CD4-positive, alpha-beta T cell (primary cell): ENCODE measurements around the gene ZSCAN25. TPM values are rescaled to one million over a fixed set of nuclear protein-coding genes. Genes with fewer than 3 reads are reported as not detected.

Source experiments
- ATAC-seq: fragments of 200-7000 bp; cut with Tn5 transposase; one replicate; pipeline ENCODE4 v1.10.0; 2022; ENCODE audit warnings: mild to moderate bottlenecking; ENCODE audit not compliant: poor library complexity
- CTCF ChIA-PET: fragments of 350-600 bp; sonication (Branson Sonifier 250); formaldehyde crosslinking; loops from one replicate; lab custom pipeline; 2021; ENCODE audit warnings: antibody characterized with exemption, inconsistent platforms; lab: Charles Lee
- POLR2A ChIA-PET: fragments of 350-600 bp; sonication (Branson Sonifier 250); formaldehyde crosslinking; loops from one replicate; lab custom pipeline; 2021; ENCODE audit warnings: antibody characterized with exemption, inconsistent platforms; lab: Charles Lee
- DNase-seq, 14 experiments: peaks; one replicate each; pipeline ENCODE4 v3.0.0-alpha.2; 2013 to 2020; ENCODE audit warnings: mixed read lengths in 2 of 14
- H3K27ac ChIP-seq, 2 donors: one replicate each; pipeline versions ENCODE4 v1.5.1 to v1.7.0; 2013; ENCODE audit warnings: low read length in 2 of 2, low read depth in 1 of 2, mild to moderate bottlenecking in 1 of 2
- H3K27me3 ChIP-seq, 2 experiments: 1 replicate in 1 of 2; 2 replicates in 1 of 2; pipeline versions ENCODE4 v1.6.1 to v1.7.0; 2013; ENCODE audit warnings: low read length in 2 of 2, control low read depth in 1 of 2, mild to moderate bottlenecking in 1 of 2, moderate library complexity in 1 of 2; ENCODE audit not compliant: insufficient read depth in 2 of 2, control insufficient read depth in 1 of 2
- H3K36me3 ChIP-seq: one replicate; pipeline ENCODE4 v1.6.1; 2013; ENCODE audit warnings: low read length, control low read depth; ENCODE audit not compliant: insufficient read depth
- H3K4me1 ChIP-seq: one replicate; pipeline ENCODE4 v1.6.1; 2013; ENCODE audit warnings: low read length, control low read depth; ENCODE audit not compliant: insufficient read depth
- H3K4me3 ChIP-seq: one replicate; pipeline ENCODE4 v1.5.1; 2013; ENCODE audit warnings: mild to moderate bottlenecking, low read length, moderate library complexity
- H3K9me3 ChIP-seq, 2 experiments: 1 replicate in 1 of 2; 2 replicates in 1 of 2; pipeline versions ENCODE4 v1.6.1 to v1.7.0; 2013; ENCODE audit warnings: low read length in 2 of 2, mild to moderate bottlenecking in 2 of 2, control low read depth in 1 of 2, moderate library complexity in 1 of 2; ENCODE audit not compliant: control insufficient read depth in 1 of 2, insufficient read depth in 1 of 2
- H3K27ac Mint-ChIP-seq: one replicate; pipeline ENCODE4 v1.8.0; 2020; ENCODE audit warnings: mixed read lengths
- H3K27me3 Mint-ChIP-seq: one replicate; pipeline ENCODE4 v1.8.0; 2021; ENCODE audit warnings: mixed read lengths
- H3K36me3 Mint-ChIP-seq: one replicate; pipeline ENCODE4 v1.8.0; 2021; ENCODE audit warnings: low read depth, mixed read lengths
- H3K4me1 Mint-ChIP-seq: one replicate; pipeline ENCODE4 v1.8.0; 2021; ENCODE audit warnings: low read depth, mixed read lengths
- H3K4me3 Mint-ChIP-seq: one replicate; pipeline ENCODE4 v1.8.0; 2020; ENCODE audit warnings: mild to moderate bottlenecking, mixed read lengths
- H3K9me3 Mint-ChIP-seq: one replicate; pipeline ENCODE4 v1.8.0; 2020; ENCODE audit warnings: mixed read lengths
- CTCF ChIP-seq: fragments of 200-600 bp; IDR thresholded peaks from one replicate; pipeline ENCODE4 v1.8.0; 2022; ENCODE audit warnings: antibody characterized with exemption, mild to moderate bottlenecking
- intact Hi-C, 2 experiments: fragments of 100-400 bp; cut with DNase I in 1 of 2; cut with micrococcal nuclease in 1 of 2; formaldehyde crosslinking; loops; one replicate each; pipeline versions ENCODE4 v1.15.1 to v1.9.0; 2023 to 2025; cut with DNase I, micrococcal nuclease
- total RNA-seq, 174 experiments: library from RNA in 2 of 174; stranded (reverse) in 2 of 174; gene quantifications; one replicate each; pipeline ENCODE4 v1.2.3 and lab custom pipeline; 2021 to 2026

ZSCAN25 gene
- total RNA-seq, 2 experiments from 2014 or later: 41.5 to 44.2 TPM

GRCh38 chr7:99573257-99573656 lies 43.5 kb upstream of the ZSCAN25 start:
- no peaks in the 10 kb centered on the region for H3K27me3 Mint-ChIP-seq
- peaks cover 6% of the 10 kb centered on the region for H3K4me1 Mint-ChIP-seq
- intact Hi-C loops: no loop called here
- H3K4me3 Mint-ChIP-seq: no peak overlapping the region
- H3K27ac Mint-ChIP-seq: peak overlapping the region; percentile 9
- H3K36me3 ChIP-seq: peaks cover 39% of the 10 kb centered on the region
- no peaks in the 10 kb centered on the region for H3K4me1 ChIP-seq
- no peak for DNase-seq
- H3K36me3 Mint-ChIP-seq: peaks cover 48% of the 10 kb centered on the region
- H3K4me3 ChIP-seq: no peak overlapping the region
- H3K9me3 Mint-ChIP-seq: no peaks in the 10 kb centered on the region
- POLR2A ChIA-PET: no interaction called here
- H3K27me3 ChIP-seq: no peaks in the 10 kb centered on the region
- no peak for ATAC-seq
- no peak overlapping the region for H3K27ac ChIP-seq
- no peak for TF ChIP-seq CTCF
- H3K9me3 ChIP-seq: no peaks in the 10 kb centered on the region
- CTCF ChIA-PET: no interaction called here

- no peak for DNase-seq
- CTCF ChIA-PET: no interaction called here
Observed at GRCh38 chr7:99576251-99576650, 40.5 kb upstream of the ZSCAN25 start.

GRCh38 chr7:99579281-99579955 lies 37.3 kb upstream of the ZSCAN25 start:
- Mint-ChIP-seq H3K4me3 (peak overlapping the region; percentile 92), H3K9me3 (no peaks in the 10 kb centered on the region), H3K4me1 (peaks cover 26% of the 10 kb centered on the region), H3K27me3 (no peaks in the 10 kb centered on the region), H3K36me3 (no peaks in the 10 kb centered on the region), H3K27ac (peak overlapping the region; percentile 73)
- peaks cover 14% of the 10 kb centered on the region for H3K4me1 ChIP-seq
- TF ChIP-seq CTCF: no peak
- ChIA-PET POLR2A (interaction anchor here (1.0 to 3.5 kb wide), 7 partner anchors 21 to 261 kb away, joined by 3 to 36 read pairs (median 6); partner anchors contain the start of genes BUD31, PDAP1, ZKSCAN5 and ZNF655), CTCF (interaction anchor here (1.1 kb wide), 1 partner anchor 172 kb away, joined by 3 read pairs; no protein-coding TSS in a partner anchor)
- H3K27me3 ChIP-seq: no peaks in the 10 kb centered on the region
- H3K27ac ChIP-seq: no peak overlapping the region
- intact Hi-C loops: no loop called here
- no peaks in the 10 kb centered on the region for H3K9me3 ChIP-seq
- H3K36me3 ChIP-seq: no peaks in the 10 kb centered on the region
- DNase-seq (no peak), ATAC-seq (no peak)
- peak overlapping the region; percentile 57 for H3K4me3 ChIP-seq

More at GRCh38 chr7:99576251-99576650, 40.5 kb upstream of the ZSCAN25 start:
- peaks cover 12% of the 10 kb centered on the region for H3K36me3 ChIP-seq
- H3K27me3 ChIP-seq: no peaks in the 10 kb centered on the region
- H3K4me3 ChIP-seq: no peak overlapping the region
- H3K27ac ChIP-seq: no peak overlapping the region
- Mint-ChIP-seq H3K27ac (peak overlapping the region; percentile 55), H3K4me3 (no peak overlapping the region), H3K9me3 (no peaks in the 10 kb centered on the region), H3K27me3 (no peaks in the 10 kb centered on the region), H3K36me3 (peaks cover 28% of the 10 kb centered on the region), H3K4me1 (peaks cover 24% of the 10 kb centered on the region)
- H3K4me1 ChIP-seq: peaks cover 14% of the 10 kb centered on the region
- POLR2A ChIA-PET: no interaction called here
- H3K9me3 ChIP-seq: no peaks in the 10 kb centered on the region
- TF ChIP-seq CTCF: no peak
- intact Hi-C loops: no loop called here
- ATAC-seq: no peak
